Posterior cingulate gyrus (tissue), 11 donors: ENCODE measurements around the gene TENT5D.
"Not testable (repeated sequence)": the region's sequence is repeated elsewhere in the genome, so short reads cannot be mapped to it uniquely, and the experiment has no call there.

Source experiments
- DNase-seq, 10 donors: peaks; one replicate each; pipeline versions ENCODE4 v3.0.0 to v3.0.0-alpha.2; 2020 to 2021; ENCODE audit warnings: mixed read lengths in 3 of 10
- intact Hi-C: fragments of 100-400 bp; cut with DNase I; formaldehyde crosslinking; loops from one replicate; pipeline ENCODE4 v1.15.1; 2023

TENT5D gene

GRCh38 chrX:80420147-80420546, at the start of gene TENT5D:
Gene TENT5D, plus strand, starts transcription at chrX:80420447. Its CDS starts 22,093 bp downstream, at chrX:80442540.
- intact Hi-C loops = no loop called here

GRCh38 chrX:80385651-80386050, 34.6 kb upstream of the TENT5D start:
- DNase-seq, intact Hi-C loops: not testable (repeated sequence)

More at GRCh38 chrX:80420147-80420546, at the start of gene TENT5D:
- no peak for DNase-seq

GRCh38 chrX:80388206-80388605, 32.0 kb upstream of the TENT5D start:
- no peak for DNase-seq
- intact Hi-C loops = no loop called here

- intact Hi-C loops = no loop called here
- no peak for DNase-seq
Observed at GRCh38 chrX:80412042-80412441, 8.2 kb upstream of the TENT5D start.

GRCh38 chrX:80423000-80423399, 2.8 kb downstream of the TENT5D start:
- intact Hi-C loops = no loop called here
- no peak for DNase-seq

GRCh38 chrX:80423744-80424143, 3.5 kb downstream of the TENT5D start:
- no peak for DNase-seq
- intact Hi-C loops = no loop called here

GRCh38 chrX:80430826-80431504, 10.7 kb downstream of the TENT5D start:
- intact Hi-C loops = no loop called here
- no peak for DNase-seq

GRCh38 chrX:80431505-80431832, 11.2 kb downstream of the TENT5D start:
- intact Hi-C loops = no loop called here

GRCh38 chrX:80432441-80432840, 12.2 kb downstream of the TENT5D start:
- DNase-seq = no peak
- intact Hi-C loops = no loop called here

More at GRCh38 chrX:80431505-80431832, 11.2 kb downstream of the TENT5D start:
- no peak for DNase-seq

GRCh38 chrX:80432863-80433262, 12.6 kb downstream of the TENT5D start:
- intact Hi-C loops = no loop called here
- no peak for DNase-seq

GRCh38 chrX:80468166-80468565, 47.9 kb downstream of the TENT5D start:
- intact Hi-C loops, DNase-seq: not testable (repeated sequence)

GRCh38 chrX:80471582-80471981, 51.3 kb downstream of the TENT5D start:
- intact Hi-C loops = no loop called here

GRCh38 chrX:80485543-80485942, 65.3 kb downstream of the TENT5D start:
- no peak for DNase-seq
- intact Hi-C loops = no loop called here

More at GRCh38 chrX:80471582-80471981, 51.3 kb downstream of the TENT5D start:
- no peak for DNase-seq

- intact Hi-C loops = no loop called here
- no peak for DNase-seq
Observed at GRCh38 chrX:80486299-80486698, 66.1 kb downstream of the TENT5D start.

GRCh38 chrX:80489166-80489565, 68.9 kb downstream of the TENT5D start:
- DNase-seq = no peak
- intact Hi-C loops = no loop called here
